T-helper 9 cell (primary cell): ENCODE data around the gene PCMTD2.

Source experiments
- DNase-seq: peaks from one replicate; pipeline ENCODE4 v3.0.0-alpha.2; 2020

PCMTD2 gene

DNA sequence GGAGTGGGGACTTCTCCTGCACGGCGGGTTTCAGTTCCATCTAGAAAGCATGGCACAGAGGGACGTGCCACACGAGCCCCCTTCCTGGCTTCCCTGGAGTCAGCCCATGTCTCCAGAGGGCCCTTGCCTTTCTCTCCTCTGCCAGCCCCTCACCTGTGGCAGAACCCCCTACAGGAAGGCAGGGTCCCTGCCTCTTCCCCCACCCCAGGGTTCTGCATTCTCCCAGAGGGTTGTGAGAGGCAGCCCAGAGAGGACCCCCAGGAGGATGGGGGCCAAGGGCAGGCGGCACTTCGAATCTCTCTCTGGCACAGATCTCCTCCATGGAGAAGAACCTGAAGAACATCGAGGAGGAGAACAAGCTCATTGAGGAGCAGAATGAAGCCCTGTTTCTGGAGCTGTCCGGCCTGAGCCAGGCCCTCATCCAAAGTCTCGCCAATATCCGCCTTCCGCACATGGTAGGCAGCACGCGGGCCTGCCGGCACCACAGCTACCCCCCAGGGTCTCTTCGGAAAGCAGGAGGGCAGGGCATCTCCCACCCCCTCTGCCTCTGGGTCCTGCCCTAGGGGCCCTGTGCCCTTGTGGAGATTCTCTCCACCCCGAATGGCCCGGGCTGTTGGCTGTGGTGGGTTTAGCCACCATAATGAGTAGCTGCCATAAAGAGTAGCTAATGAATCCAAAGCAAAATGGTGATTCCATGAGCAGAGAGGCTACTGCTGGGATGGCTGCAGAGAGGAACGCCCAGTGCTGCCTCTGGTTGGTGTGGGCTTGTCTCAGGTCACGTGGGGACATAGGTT lies 15.9 kb upstream of the PCMTD2 start:
- no peak for DNase-seq

DNA sequence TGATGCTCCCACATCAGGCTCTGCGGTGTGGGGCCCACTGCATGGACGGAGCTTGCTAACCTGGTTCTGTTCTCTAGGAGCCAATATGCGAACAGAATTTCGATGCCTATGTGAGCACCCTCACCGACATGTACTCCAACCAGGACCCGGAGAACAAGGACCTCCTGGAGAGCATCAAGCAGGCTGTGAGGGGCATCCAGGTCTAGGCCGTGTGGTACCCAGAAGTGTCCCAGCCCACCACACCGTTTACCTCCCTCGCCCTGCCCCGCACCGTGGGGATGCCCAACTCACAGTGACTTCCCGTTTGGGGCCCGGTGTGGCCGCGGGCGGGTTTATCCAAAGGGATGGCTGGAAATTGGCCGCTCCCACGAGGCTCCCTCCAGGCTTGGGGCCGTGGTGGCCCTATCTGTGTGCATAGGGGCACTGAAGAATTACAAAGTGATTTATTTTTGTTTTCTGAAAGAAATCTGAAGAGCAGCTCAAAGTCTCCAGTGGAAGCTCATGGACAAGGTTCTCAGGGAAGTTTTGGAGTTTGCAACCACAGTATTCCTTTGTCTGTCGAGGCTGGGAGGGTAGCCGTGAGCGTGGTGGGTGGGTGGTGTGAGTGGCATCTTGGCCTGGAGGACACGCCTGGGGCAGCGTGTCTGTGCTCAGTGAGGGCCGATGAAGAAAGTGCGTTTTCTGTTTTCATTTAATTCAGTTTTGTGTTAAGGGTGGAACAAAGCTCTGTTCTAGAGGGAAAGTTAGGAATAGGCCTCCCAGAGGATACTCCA lies 15.1 kb upstream of the PCMTD2 start:
- no peak for DNase-seq

DNA sequence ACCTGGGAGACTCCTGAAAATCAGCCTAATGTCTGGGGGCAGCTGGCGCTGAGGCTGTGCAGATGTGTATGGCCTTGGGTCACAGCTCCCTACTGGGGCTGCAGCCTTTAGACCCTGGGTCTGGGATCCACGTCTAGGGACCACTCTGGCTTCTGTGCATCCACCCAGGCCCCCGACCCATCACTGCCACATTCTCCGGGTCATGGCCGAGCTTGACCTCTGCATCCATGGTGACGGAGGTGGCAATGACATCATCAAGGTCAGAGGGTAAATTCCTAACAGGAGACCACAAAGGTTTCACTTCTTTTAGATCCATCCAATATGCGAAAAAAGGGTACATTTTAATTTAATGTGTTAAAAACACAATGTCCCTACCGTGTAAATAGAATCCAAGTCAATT lies 14.5 kb upstream of the PCMTD2 start:
- no peak for DNase-seq

DNA sequence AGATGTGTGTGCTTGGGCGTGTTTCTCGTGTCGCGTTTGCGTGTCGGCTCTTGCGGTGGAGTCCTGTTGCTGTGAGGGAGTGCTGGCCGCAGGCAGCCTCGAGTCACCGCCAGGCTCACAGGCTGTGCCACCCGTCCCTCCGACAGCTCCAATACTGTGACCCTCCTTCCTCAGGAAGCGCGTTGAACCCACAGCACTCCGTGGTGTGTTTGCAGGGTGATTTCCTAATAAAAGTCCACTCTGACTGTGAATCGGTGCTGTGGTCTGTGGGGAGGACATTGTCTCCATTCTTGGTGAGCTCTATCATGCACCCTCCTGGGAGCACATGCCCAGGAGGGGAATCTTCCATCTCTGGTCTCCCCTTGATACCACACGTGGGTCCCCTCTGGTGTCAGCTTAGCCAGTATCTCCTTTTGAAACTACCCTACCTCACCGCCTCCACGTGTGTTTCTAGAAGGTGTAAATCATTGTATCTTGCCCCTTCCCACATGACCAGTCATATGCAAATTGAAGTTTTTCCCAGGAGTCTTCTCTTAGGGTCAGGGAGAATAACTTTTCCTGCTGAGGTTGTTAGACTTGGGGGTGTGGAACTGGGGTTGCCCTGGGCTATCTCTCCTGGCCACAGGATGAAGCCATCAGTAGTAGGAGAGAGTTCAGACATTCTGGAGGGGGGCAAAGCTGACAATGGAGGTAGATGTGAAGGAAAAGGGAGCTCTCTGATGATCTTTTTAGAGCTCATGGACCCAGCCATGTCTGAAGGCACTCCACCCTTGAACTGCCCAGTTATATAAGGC lies 13.3 kb upstream of the PCMTD2 start:
- no peak for DNase-seq

DNA sequence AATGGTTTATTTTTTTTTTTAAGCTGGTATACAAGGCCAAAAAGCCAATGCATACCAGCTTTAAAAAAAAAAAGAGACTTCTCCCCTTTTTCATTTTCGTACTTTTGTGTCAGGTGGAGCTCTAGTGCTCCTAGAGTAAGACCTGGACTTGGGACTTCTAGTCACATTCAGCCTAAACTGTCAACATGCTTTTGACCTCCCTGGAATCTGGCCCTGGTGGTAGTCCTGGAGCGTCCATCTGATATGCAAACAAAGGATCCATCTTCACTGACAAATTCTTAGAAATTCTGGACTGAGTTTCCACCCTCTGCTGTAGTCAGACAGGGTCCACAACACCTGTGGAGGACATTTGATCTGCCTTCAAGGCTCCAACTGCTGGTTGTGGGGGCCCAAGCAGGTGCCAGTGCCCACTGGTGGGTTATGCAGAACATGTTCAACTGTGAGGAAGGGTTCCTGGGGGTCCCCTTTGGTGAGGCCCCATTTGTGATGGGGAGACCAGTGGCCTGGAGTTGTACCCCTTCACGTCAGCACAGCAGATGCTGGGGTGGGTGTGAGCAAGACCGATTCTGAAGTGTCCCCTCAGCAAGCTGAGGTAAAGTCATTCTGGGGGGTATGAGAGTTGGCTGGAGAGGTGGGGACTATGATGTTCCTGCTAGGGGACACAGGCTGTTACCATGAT lies 12.6 kb upstream of the PCMTD2 start:
- DNase-seq, result no peak

DNA sequence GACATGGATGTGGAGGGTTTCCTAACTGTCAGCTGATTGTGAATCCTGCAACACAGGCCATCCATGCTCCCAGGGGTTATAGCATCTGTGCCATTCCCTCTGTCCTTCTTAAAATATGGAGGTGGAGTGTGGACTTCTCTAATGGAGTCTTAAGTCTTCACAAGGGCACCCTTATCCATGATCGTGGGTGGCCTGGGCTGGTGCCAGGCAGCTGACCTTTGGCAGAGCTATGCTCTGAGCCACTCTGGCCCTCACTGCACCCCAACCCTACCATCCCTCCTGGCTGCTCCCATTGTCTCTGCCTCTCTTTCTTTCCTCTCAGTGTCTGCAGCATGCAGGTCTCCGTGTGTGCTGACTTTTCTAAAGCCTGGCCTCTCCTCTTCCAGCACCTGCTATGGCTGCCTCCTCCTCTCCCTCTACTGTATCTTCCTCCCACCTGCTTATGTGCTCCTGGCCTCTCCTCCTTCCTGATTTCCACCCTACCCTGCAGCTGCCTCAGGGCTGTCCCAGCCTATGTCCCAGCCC lies 11.2 kb upstream of the PCMTD2 start:
- DNase-seq, result no peak

DNA sequence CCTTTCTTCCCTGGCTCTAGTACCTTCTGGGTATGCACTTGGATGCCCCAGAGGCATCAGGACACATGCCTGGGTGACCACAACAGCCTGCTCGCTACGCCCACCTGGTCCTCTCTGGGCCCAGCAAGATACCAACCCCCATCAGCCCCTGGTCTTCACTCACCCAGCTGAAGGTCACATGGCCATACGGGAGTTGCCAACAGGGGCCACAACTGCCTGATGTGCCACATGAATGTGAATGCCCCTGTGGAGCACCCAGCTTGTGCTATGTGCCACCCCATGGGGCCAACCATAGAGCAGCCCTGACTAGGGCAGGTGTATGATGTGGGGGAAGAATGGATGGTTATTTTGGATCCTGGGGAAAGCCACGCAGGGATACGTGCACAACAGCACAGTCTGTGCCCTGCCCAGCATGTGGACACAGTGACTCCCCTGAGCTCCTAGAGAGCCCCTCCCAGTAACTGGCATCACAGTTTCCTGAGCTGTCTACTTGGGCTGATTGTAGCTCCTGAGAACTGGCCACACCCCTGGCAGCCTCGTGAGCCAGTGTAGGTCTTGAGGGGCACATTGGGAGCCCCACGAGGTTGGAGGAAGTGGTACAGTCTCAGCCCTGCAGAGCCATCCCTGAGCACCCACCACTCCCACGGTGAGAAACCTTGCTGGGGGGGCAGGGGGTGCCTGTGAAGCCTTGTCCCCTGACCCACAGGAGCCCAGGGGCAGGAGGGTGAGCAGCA lies 10.5 kb upstream of the PCMTD2 start:
- no peak for DNase-seq

DNA sequence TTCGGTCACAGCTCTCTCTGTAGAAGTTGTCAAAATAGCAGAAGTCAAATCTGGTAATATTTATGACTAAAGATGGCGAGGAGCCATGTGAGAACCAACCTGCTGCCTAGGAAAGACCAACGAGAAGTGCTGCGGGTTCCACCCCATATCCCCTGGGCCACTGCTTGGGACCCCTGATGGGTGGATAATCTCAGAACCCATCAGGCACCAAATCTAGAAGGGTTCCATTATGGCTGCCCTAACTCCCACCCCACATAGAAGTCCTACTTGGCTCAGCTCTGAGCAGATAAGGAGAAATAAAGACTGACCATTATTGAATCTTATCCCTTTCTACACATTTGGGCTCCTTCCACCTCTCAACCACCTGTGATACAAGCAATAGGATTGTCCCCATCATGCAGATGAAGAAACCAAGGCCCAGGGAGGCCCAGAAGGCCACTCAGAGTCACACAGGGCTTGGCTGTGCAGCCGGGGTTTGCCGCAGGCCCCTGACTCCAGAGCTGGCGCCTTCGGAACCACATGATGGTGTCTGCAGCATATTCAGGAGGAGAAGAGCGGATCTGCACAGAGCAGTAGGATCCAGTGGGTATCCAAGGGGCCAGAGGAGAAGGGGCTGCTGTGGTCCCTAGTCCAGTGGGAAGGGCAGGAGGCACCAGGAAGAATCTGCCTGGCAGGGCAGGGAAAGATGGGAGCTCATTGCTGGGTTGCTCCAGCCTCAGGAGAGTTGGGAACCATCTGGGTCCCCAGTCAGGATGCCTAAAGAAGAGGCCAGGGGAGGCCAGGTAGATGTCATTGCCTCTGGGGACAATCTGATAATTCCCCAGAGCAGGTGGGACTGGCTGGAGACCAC lies 9.6 kb upstream of the PCMTD2 start:
- no peak for DNase-seq

DNA sequence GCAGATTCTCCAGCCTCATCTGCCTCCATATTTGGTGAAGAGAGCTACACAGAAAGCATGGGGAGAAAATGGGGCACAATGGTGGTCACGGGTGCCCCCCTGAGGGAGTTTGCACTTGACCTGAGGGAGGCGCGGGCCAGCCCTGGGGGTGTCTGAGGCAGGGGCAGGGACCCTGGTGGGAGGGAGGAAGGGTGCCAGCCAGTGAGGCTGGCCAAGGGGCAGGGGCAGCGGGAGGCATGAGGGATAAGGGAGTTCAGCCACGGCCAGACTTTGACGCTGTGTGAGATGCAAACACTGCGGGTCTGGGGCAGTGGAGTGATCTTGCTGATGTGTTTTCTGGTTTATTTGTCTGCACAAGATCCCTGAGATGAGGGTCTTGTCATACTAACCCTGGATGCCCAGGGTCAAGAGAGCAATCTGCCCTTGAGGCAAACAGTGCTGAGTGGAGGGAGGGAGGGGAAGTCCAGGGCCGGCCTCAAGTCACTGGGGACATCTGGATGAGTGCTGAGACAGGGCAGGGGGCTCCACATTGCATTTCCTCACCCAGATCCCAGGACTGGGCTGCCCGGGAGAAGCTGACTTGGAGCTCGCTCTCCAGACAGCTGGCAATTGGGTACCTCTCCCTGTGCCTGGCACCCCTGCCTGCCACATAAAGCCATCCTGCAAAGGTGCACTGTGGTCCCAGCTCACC lies 8.8 kb upstream of the PCMTD2 start:
- no peak for DNase-seq

DNA sequence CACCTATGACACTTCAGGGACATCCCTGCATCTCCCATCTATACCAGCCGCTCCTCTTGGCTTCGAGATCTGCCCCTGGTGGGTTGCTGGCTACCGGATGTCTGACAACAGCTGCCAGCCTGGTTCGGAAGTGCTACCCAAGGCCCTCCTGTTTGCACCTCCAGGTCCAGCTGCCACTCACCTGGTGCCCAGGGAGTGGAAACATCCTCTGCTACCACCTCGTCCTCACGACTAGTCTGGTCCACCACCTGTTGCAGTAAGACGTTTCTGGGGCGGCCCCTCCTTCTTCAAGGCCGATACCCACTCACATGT lies 8.3 kb upstream of the PCMTD2 start:
- no peak for DNase-seq

DNA sequence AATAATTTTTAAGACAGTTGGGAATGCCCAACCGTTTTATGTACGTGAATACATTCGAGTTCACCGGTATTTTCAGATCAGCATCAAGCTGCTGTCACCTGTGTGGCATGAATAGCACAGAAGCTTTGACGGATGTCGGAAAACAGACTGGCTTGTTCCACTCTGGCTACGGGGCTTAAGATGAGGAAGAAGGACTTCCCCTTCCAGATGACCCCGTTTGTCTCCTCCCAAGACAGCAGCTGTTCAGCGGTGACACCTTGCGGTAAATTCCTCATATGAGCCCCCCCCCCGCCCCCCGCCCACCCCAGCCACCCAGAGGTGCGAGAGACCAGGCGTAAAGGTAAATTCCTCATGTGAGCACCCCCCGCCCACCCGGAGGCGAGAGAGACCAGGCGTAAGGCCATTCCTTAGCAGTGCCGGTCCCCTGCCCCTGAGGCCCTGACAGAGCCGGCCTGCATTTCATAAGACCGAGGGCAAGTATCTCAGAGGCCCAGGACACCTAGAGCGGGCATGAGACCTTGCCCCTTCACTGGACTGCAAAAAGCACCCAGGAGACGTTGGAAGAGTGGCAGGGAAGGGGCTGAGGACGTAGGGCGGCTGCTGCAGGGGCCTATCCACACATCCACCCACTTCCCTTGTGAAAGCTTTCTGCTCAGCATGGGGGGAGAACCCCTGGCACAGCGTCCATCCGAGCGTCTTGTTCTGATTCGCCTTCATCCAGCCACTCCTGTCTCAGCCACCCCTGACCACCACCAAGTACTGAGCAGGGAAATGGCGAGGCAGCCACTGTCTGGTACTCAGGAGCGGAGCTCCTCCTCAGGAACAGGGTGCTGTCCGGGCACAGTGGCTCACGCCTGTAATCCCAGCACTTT lies 7.3 kb upstream of the PCMTD2 start:
- DNase-seq, result no peak

DNA sequence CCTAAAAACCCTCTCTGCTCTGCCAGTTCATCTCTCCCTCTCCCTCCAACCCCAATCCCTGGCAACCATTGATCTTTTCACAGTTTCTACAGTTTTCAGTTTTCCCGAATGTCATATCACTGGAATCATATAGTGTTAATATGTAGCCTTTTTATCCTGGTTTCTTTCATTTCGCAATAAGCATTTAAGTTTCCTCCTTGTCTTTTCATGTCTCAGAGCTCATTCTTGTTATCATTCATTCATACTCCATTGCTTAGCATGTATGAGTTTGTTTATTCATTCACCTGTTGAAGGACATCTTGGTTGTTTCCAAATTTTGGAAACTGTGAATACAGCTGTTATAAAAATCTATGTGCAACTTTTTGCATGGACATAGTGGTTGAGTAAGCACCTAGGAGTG lies 5.5 kb upstream of the PCMTD2 start:
- no peak for DNase-seq

DNA sequence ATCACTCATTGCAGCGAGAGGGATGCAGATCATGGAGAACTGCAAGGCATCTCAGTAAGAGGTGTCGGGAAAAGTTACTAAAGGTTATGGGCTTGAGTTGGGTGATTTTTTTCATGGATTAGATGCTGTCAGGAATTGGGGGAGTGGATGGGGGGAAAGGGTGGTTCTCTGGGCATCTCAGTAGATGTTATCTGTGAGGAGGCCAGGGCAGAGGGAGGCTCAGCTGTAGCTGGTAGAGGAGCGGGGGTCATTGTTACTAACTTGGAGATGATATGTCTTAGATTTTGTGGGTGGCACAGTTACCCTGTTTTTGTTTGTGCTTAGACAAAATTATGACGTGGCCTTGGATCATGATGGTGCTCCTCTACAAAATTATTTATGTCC lies 2.6 kb upstream of the PCMTD2 start:
- no peak for DNase-seq

DNA sequence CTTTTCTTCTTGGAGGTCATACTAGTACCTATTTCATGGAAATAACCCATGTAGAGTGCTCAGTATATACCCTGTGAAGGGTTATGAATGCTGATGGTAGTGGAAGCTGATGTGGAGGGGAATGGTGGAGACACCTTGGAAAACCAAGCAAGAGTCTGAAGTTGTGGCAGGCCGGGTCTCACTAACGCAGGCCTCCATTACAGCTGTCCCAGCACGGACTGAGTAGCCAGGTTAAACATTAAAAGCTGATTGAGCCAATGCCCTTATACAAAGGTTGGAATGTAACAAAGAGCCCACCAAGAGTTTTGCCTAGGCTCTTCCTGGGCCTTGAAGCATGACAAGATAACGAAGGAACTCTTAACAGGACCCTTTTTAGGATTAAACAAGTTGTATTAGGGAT lies 2.1 kb upstream of the PCMTD2 start:
- DNase-seq, result no peak

DNA sequence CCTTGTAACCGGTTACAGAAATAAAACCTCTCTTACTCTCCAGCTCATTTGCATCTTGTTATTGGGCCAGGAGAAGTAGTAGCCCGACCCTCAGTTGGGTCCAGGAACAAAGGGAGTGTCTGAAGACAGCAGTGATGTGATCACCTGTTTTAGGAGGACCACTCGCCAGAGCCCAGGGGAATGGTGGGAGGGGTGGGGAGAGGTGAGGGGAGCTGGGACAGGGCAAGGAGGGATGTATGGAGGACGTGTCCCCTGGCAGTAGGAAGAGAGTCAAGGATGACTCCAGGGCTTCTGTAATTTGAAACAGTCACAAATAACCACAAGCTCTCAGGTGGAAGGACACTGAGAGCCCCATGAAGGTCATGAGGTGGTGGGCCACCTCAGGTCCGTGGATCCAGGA lies 1.4 kb upstream of the PCMTD2 start:
- DNase-seq, result no peak

DNA sequence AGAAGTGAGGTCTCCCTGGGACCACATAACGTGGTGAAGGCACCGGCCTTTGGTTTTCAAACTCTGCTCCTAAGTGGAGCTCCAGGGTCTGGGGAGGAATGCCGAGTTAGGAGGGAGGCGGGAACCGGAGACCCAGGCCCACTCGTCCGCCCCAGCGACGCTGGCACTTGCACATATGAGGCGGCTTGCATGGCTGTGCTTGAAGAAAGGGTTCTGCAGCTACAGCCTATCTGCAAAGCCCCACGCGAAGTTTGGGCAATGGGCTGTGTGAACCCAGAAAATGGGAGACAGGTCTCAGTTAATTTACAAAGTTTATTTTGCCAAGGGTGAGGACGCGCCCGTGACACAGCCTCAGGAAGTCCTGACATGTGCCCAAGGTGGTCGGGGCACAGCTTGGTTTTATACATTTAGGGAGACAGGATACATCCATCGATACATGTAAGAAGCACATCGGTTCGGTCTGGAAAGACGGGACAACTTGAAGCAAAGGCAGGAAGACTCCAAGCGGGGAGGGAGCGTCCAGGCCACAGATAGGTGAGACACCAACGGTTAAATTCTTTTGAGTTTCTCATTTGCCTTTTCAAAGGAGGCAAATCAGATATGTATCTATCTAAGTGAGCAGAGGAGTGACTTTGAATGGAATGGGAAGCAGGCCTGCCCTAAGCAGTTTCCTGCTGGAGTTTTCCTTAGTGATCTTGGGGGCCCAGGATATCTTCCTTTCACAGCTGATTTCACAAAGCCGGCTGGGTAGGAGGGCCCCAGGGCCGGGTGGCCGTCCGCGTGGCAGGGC lies 782 bp upstream of the PCMTD2 start:
- DNase-seq, result no peak

DNA sequence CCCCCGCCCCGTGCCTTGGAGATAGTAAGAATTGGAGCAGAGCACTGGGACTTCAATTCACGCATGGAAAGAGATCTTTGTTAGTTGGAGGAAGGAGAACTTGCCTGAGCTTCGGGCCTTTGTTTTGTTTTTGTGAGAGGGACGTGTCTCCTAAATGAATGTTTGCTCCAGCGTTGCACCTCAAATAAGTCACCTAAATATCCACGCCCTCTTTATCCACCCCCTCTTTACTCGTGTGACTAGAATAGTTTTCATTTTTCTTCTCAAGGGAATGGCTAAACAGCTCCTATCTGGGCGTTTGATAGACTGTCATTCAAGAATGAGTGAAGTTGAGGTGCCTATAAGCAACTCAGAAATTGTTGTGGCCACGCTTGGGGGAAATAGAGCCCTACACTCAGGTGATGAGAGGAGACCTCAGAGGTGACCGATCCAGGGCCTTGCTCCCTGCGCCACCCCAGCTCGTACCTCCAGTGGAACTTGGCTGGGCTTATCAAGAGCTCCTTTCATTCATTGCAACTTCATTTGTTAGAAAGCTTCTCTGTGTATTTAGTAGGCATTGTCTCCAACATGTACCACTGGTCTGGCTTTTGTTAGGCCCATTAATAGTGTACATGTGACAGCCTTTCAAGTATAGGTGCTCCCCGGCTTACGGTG lies 861 bp downstream of the PCMTD2 start:
- DNase-seq, result no peak

DNA sequence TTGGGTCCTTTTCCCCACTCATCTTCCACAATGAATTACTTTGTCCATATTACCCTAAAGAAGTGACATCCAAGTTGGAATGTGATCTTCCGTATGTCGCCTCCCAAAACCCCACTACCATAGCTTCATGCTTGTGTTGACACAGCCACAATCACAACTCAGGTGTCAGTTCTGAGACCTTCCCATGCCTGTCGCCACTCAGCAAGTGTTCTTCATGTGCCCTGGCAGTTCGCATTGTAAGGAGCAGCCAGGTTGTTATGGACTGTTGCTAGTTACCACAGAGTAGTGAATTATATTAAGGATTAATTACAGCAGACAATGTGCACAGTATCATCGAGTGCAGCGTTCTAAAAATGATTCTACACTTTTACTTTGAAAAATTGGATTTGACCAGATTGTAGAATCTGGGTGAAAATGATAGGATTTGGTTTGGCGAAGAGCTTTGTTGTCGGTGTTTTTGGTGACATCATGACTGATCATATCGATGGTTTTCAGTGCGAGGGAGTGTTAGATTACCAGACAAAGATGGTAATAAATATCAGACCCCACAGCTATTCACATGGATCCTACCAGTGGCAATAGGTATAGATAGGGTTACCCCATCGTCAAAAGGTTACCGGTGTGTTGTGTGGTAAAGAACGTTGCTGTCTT lies 1.7 kb downstream of the PCMTD2 start:
- no peak for DNase-seq
